Endodermal cell (in vitro differentiated cells): Measurements from ENCODE around the gene C17orf50. TPM values are rescaled to one million over a fixed set of nuclear protein-coding genes. Genes with fewer than 3 reads are reported as not detected.

Experiments used
- DNase-seq: peaks from one replicate; pipeline ENCODE4 v3.0.0-alpha.2; 2017
- H3K27ac ChIP-seq: 2 replicates; pipeline ENCODE4 v1.5.1; 2013; ENCODE audit warnings: mild to moderate bottlenecking, low read depth, low read length, moderate library complexity
- H3K27me3 ChIP-seq: 2 replicates; pipeline ENCODE4 v1.6.1; 2013; ENCODE audit warnings: mild to moderate bottlenecking, low read length, moderate library complexity; ENCODE audit not compliant: insufficient read depth, control insufficient read depth, poor library complexity, severe bottlenecking
- H3K36me3 ChIP-seq: 2 replicates; pipeline ENCODE4 v1.7.0; 2013; ENCODE audit warnings: mild to moderate bottlenecking, low read length, moderate library complexity; ENCODE audit not compliant: control insufficient read depth, insufficient read depth
- H3K4me1 ChIP-seq: one replicate; pipeline ENCODE4 v1.7.0; 2013; ENCODE audit warnings: low read length; ENCODE audit not compliant: control insufficient read depth, insufficient read depth
- H3K4me3 ChIP-seq: 2 replicates; pipeline ENCODE4 v1.5.1; 2013; ENCODE audit warnings: mild to moderate bottlenecking, low read length, moderate library complexity
- H3K9ac ChIP-seq: 2 replicates; pipeline ENCODE4 v1.6.1; 2013; ENCODE audit warnings: mild to moderate bottlenecking, low read length, moderate library complexity; ENCODE audit not compliant: poor library complexity, severe bottlenecking; ENCODE audit errors: extremely low read depth
- H3K9me3 ChIP-seq: 2 replicates; pipeline ENCODE4 v1.6.1; 2013; ENCODE audit warnings: mild to moderate bottlenecking, low read length, moderate library complexity; ENCODE audit not compliant: control insufficient read depth
- H3K27ac Mint-ChIP-seq: 2 replicates; pipeline ENCODE4 v1.8.0; 2020; ENCODE audit warnings: mixed read lengths
- H3K27me3 Mint-ChIP-seq: 2 replicates; pipeline ENCODE4 v1.8.0; 2021; ENCODE audit warnings: mild to moderate bottlenecking, mixed read lengths; ENCODE audit not compliant: insufficient read depth
- H3K36me3 Mint-ChIP-seq: 2 replicates; pipeline ENCODE4 v1.8.0; 2020; ENCODE audit warnings: low read depth, mixed read lengths
- H3K4me1 Mint-ChIP-seq: 2 replicates; pipeline ENCODE4 v1.8.0; 2020; ENCODE audit warnings: mixed read lengths
- H3K4me3 Mint-ChIP-seq: 2 replicates; pipeline ENCODE4 v1.8.0; 2020; ENCODE audit warnings: mild to moderate bottlenecking, moderate library complexity, mixed read lengths
- H3K9me3 Mint-ChIP-seq: 2 replicates; pipeline ENCODE4 v1.8.0; 2020; ENCODE audit warnings: mild to moderate bottlenecking, mixed read lengths
- WGBS, 2 experiments: methylation state at CpG; one replicate each; pipeline versions ENCODE4 v1.1.5 to v1.1.7; 2013; ENCODE audit warnings: missing lambda C conversion rate in 2 of 2, mixed read lengths in 1 of 2; ENCODE audit not compliant: insufficient coverage in 1 of 2, insufficient read length in 1 of 2; 5-methylcytosine and 5-hydroxymethylcytosine counted together
- total RNA-seq, 2 donors: library from RNA; stranded (reverse); fragmentation: NEBNext Ultra II Directional in 1 of 2; extraction: Animal tissue kit (Norgen Biotek cat#: 25700) in 1 of 2; gene quantifications; 2 replicates in 1 of 2; 3 replicates in 1 of 2; pipeline ENCODE4 v1.2.1, GENCODE V29; 2021
- TF ChIP-seq, protein P1 (sequence below): fragments of 200-600 bp; sonication (generic); conservative IDR thresholded peaks from 2 replicates; pipeline ENCODE4 v1.5.0; 2021; ENCODE audit warnings: antibody characterized with exemption, mild to moderate bottlenecking

Gene C17orf50
- total RNA-seq, 2 donors from 2014 or later, result not detected

DNA sequence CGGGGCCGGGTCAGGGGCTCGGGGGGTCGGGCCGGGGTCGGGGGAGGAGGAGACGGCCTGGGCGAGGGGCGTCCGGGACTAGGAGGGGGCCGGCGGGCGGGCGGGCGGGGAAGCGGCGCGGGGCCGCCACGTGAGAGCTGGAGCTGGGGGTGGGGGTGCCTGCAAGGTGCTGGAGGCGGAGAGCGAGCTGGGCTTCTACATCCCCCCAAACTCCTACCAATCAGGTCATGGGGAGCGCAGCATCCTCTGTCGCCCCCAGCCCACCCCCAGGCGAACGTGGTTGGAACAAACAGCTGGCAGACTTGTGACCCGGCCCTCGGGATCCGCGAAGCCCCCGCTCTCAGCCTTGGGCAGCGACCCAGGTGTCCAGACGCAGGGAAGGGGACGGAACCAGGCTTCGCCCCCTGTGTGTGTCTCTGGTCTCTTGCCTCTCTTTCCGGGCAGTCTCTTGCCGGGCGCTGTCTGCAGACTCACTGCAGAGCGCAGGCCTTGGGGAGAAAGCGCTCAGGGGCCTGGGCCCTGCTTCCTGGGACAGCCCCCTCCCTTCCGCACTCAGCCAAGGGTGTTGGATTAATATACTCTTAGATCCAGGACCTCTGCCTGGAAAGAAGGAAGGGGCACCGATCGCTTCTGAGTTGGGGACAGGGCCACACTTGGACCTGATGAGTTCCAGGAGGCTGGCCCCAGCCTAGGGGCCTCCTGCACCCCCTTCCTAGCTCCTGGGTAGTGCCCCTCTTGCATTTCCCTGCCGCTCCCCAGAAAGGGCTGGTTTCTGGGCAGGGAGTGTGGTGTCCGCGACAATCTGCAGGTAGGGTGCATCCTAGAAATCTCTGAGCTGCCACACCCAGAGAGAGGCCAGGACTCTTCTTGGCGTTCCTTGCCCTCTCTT is 28.5 kb upstream of the C17orf50 start:
- H3K27me3 ChIP-seq, result no peaks in the 10 kb centered on the region
- peak overlapping the region; percentile 40 for H3K9ac ChIP-seq
- Mint-ChIP-seq H3K27me3 (peaks cover 22% of the 10 kb centered on the region), H3K36me3 (peaks cover 1% of the 10 kb centered on the region), H3K4me3 (peak overlapping the region; percentile 80), H3K4me1 (peaks cover 39% of the 10 kb centered on the region), H3K27ac (no peak overlapping the region), H3K9me3 (no peaks in the 10 kb centered on the region)
- DNase-seq, result peak; percentile 85
- peaks cover 26% of the 10 kb centered on the region for H3K4me1 ChIP-seq
- peaks cover 11% of the 10 kb centered on the region for H3K36me3 ChIP-seq
- H3K9me3 ChIP-seq, result no peaks in the 10 kb centered on the region
- peak overlapping the region; percentile 88 for H3K4me3 ChIP-seq
- whole genome bisulfite sequencing, 2 experiments, result 2 to 10% methylated on average over 15 to 27 of the region's 47 CpGs
- H3K27ac ChIP-seq, result no peak overlapping the region
- TF ChIP-seq, protein P1, sequence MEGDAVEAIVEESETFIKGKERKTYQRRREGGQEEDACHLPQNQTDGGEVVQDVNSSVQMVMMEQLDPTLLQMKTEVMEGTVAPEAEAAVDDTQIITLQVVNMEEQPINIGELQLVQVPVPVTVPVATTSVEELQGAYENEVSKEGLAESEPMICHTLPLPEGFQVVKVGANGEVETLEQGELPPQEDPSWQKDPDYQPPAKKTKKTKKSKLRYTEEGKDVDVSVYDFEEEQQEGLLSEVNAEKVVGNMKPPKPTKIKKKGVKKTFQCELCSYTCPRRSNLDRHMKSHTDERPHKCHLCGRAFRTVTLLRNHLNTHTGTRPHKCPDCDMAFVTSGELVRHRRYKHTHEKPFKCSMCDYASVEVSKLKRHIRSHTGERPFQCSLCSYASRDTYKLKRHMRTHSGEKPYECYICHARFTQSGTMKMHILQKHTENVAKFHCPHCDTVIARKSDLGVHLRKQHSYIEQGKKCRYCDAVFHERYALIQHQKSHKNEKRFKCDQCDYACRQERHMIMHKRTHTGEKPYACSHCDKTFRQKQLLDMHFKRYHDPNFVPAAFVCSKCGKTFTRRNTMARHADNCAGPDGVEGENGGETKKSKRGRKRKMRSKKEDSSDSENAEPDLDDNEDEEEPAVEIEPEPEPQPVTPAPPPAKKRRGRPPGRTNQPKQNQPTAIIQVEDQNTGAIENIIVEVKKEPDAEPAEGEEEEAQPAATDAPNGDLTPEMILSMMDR, result no peak

GRCh38 chr17:35732806-35733136 is 27.9 kb upstream of the C17orf50 start:
- peak overlapping the region; percentile 80 for H3K4me3 Mint-ChIP-seq
- H3K9ac ChIP-seq, result peak overlapping the region; percentile 40
- peaks cover 24% of the 10 kb centered on the region for H3K27me3 Mint-ChIP-seq

GRCh38 chr17:35733366-35733765 is 27.3 kb upstream of the C17orf50 start:
- 94 to 95% methylated on average over 4 to 6 of the region's 6 CpGs for WGBS, 2 experiments
- Histone ChIP-seq H3K9me3 (no peaks in the 10 kb centered on the region), H3K36me3 (peaks cover 8% of the 10 kb centered on the region), H3K27ac (no peak overlapping the region), H3K4me1 (peaks cover 21% of the 10 kb centered on the region), H3K4me3 (no peak overlapping the region), H3K9ac (no peak overlapping the region), H3K27me3 (peaks cover 4% of the 10 kb centered on the region)
- peak; percentile 58 for DNase-seq
- H3K4me3 Mint-ChIP-seq, result no peak overlapping the region
- TF ChIP-seq, protein P1, result no peak
- peaks cover 30% of the 10 kb centered on the region for H3K27me3 Mint-ChIP-seq
- H3K9me3 Mint-ChIP-seq, result no peaks in the 10 kb centered on the region
- H3K4me1 Mint-ChIP-seq, result peaks cover 26% of the 10 kb centered on the region
- no peak overlapping the region for H3K27ac Mint-ChIP-seq
- H3K36me3 Mint-ChIP-seq, result peaks cover 4% of the 10 kb centered on the region

More at GRCh38 chr17:35732806-35733136, 27.9 kb upstream of the C17orf50 start:
- Histone ChIP-seq H3K9me3 (no peaks in the 10 kb centered on the region), H3K27ac (no peak overlapping the region), H3K4me1 (peaks cover 26% of the 10 kb centered on the region), H3K36me3 (peaks cover 8% of the 10 kb centered on the region), H3K4me3 (peak overlapping the region; percentile 88), H3K27me3 (no peaks in the 10 kb centered on the region)
- WGBS, 2 experiments, result 83% methylated on average over 1 of the region's 1 CpG
- peaks cover 4% of the 10 kb centered on the region for H3K36me3 Mint-ChIP-seq
- TF ChIP-seq, protein P1, result no peak
- H3K9me3 Mint-ChIP-seq, result no peaks in the 10 kb centered on the region
- DNase-seq, result no peak
- peaks cover 32% of the 10 kb centered on the region for H3K4me1 Mint-ChIP-seq
- H3K27ac Mint-ChIP-seq, result no peak overlapping the region
